ENCODE results near the gene SETD1B.
A peak's percentile ranks its signal among the peaks of the same experiment; 100 is the strongest.

Gene SETD1B

GRCh38 chr12:121810234-121810817, 6.5 kb downstream of the SETD1B start:
- DNase-seq = no peak

GRCh38 chr12:121810833-121811433, 7.1 kb downstream of the SETD1B start:
- DNase-seq = no peak

- peak; percentile 49 for DNase-seq
These were observed 7.9 kb downstream of the SETD1B start for GRCh38 chr12:121811434-121812319.

GRCh38 chr12:121812320-121812871, 8.6 kb downstream of the SETD1B start:
- DNase-seq = no peak

- no peak for DNase-seq
These were observed 9.4 kb downstream of the SETD1B start for GRCh38 chr12:121812921-121813896.

GRCh38 chr12:121813951-121814350, 10.1 kb downstream of the SETD1B start:
- DNase-seq = no peak

- DNase-seq = no peak
These were observed 10.8 kb downstream of the SETD1B start for GRCh38 chr12:121814429-121815119.

- no peak for DNase-seq
These were observed 11.5 kb downstream of the SETD1B start for GRCh38 chr12:121815263-121815662.

GRCh38 chr12:121816925-121817647, 13.3 kb downstream of the SETD1B start:
- no peak for DNase-seq

GRCh38 chr12:121817648-121818043, 13.8 kb downstream of the SETD1B start:
- DNase-seq = no peak

- DNase-seq = no peak
These were observed 15.6 kb downstream of the SETD1B start for GRCh38 chr12:121819212-121819949.

- no peak for DNase-seq
These were observed 16.2 kb downstream of the SETD1B start for GRCh38 chr12:121820056-121820455.

GRCh38 chr12:121822393-121823100, 18.7 kb downstream of the SETD1B start:
- DNase-seq = no peak

- no peak for DNase-seq
These were observed 19.4 kb downstream of the SETD1B start for GRCh38 chr12:121823101-121823726.

- no peak for DNase-seq
These were observed 19.9 kb downstream of the SETD1B start for GRCh38 chr12:121823727-121824115.

GRCh38 chr12:121825041-121825523, 21.3 kb downstream of the SETD1B start:
- no peak for DNase-seq

GRCh38 chr12:121826318-121827150, 22.7 kb downstream of the SETD1B start:
- DNase-seq = no peak

All from NCI-H1048 (cell line).